ENCODE data around the gene AK9.

- TF ChIP-seq, protein P1, sequence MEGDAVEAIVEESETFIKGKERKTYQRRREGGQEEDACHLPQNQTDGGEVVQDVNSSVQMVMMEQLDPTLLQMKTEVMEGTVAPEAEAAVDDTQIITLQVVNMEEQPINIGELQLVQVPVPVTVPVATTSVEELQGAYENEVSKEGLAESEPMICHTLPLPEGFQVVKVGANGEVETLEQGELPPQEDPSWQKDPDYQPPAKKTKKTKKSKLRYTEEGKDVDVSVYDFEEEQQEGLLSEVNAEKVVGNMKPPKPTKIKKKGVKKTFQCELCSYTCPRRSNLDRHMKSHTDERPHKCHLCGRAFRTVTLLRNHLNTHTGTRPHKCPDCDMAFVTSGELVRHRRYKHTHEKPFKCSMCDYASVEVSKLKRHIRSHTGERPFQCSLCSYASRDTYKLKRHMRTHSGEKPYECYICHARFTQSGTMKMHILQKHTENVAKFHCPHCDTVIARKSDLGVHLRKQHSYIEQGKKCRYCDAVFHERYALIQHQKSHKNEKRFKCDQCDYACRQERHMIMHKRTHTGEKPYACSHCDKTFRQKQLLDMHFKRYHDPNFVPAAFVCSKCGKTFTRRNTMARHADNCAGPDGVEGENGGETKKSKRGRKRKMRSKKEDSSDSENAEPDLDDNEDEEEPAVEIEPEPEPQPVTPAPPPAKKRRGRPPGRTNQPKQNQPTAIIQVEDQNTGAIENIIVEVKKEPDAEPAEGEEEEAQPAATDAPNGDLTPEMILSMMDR (IDR thresholded peaks at IDR 0.05): no peak
- TF ChIP-seq POLR2A (IDR thresholded peaks at IDR 0.05): no peak
Measured at GRCh38 chr6:109474995-109475394, 216.0 kb downstream of the AK9 start.
